SHP77 treated with DMSO at 0.1 percent for 48 hours (cell line): ENCODE measurements around the gene SMIM33.
"Not testable (repeated sequence)": the region's sequence is repeated elsewhere in the genome, so short reads cannot be mapped to it uniquely, and the experiment has no call there.

ENCODE experiments used
- DNase-seq: peaks from one replicate; lab custom pipeline; 2025; lab: John Stamatoyannopoulos, UW

Gene SMIM33

DNA sequence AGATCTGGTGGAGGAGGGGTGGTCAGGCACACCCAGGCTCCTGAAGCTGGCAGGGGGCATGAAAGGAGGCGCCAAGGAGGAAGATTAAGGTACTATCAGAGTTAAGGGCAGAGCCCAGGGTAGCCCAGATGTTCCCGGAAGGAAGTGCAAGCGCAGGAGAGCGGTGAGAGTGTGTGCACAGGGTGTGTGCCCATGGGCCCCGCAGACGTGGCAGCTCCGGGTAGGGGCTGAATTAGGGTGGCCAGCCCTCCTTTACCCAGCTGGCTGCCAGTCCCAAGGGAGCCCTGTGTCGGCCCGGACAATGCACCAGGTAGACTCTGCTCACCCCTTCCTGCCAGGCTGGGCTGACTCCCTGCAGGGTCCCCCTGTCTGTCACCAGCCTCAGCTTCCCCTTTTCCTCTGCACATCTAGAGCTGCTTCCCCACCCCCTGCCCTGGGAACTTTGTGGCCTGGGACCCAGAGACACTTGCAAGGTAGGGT, at the start of gene SMIM33:
Gene SMIM33 (plus strand): TSS at position 184 of the 480 bp plus-strand sequence. CDS start 118 bp downstream, at position 302.
- no peak for DNase-seq

- peak; percentile 63 for DNase-seq
Measured at GRCh38 chr5:139422307-139422893, 48.4 kb upstream of the SMIM33 start.

GRCh38 chr5:139425497-139425896, 45.3 kb upstream of the SMIM33 start:
- DNase-seq = no peak

DNA sequence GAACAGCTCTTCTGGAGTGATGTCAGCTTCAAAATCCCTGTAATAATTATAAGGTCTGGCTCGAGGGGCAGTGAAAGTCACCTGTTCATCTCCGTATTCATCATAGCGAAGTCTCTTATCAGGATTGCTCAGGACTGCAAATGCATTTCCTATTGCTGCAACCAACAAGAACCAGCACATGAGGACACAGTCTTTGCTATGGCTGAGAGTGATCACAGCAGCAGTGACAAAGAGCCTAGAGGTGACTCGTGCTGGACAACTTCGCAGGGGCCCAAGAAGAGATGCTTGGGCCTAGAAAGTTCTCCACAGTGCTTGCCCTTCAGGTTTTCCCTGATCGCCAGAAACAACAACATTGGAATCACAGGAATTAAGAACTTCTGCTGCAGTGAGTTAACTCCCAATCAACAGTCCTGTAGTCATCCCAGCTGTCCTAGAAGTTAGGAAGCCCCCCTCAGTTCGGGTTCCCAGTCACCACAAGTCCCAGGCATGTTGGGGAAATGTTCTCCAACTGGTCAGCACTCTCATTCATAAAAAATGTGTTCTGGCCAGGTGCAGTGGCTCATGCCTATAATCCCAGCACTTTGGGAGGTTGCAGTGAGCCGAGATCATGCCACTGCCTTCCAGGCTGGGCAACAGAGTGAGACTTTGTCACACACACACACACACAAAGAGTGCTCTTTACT, 44.5 kb upstream of the SMIM33 start:
- no peak for DNase-seq

DNA sequence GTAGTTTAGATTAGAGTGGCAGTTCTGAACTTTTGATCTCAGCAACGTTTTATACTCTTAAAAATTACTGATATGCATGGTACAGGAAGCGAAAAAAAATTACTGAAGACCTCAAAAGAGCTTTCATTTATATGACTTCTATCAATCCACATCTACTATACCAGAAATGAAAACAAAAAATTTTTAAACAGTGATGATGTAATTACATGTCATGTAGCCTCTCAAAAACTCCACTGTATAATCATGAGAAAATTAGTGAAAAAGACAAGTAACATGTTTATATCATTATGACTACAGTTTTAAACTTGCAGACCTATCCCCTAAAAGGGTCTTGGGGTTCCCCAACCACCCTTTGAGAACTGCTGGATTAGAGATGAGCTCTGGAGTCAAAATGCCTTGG, 40.8 kb upstream of the SMIM33 start:
- no peak for DNase-seq

DNA sequence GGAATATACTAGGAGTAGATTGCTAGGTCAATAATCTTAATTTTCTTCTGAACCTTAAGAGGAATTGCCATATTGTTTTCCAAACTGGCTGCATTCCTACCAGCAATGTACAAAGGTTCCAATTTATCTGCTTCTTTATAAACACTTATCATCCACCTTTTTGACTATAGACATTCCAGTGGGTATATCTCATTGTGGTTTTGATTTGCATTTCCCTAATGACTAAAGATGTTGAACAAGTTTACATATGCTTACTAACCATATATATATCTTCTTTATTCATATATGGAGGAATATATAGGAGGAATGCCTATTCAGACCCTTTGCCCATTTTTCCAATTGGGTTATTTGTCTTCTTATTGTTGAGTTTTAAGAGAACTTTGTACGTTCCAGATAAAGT, 39.1 kb upstream of the SMIM33 start:
- DNase-seq = no peak

- no peak for DNase-seq
Measured at GRCh38 chr5:139435676-139436075, 35.1 kb upstream of the SMIM33 start.

- no peak for DNase-seq
Measured at GRCh38 chr5:139438707-139439012, 32.1 kb upstream of the SMIM33 start.

DNA sequence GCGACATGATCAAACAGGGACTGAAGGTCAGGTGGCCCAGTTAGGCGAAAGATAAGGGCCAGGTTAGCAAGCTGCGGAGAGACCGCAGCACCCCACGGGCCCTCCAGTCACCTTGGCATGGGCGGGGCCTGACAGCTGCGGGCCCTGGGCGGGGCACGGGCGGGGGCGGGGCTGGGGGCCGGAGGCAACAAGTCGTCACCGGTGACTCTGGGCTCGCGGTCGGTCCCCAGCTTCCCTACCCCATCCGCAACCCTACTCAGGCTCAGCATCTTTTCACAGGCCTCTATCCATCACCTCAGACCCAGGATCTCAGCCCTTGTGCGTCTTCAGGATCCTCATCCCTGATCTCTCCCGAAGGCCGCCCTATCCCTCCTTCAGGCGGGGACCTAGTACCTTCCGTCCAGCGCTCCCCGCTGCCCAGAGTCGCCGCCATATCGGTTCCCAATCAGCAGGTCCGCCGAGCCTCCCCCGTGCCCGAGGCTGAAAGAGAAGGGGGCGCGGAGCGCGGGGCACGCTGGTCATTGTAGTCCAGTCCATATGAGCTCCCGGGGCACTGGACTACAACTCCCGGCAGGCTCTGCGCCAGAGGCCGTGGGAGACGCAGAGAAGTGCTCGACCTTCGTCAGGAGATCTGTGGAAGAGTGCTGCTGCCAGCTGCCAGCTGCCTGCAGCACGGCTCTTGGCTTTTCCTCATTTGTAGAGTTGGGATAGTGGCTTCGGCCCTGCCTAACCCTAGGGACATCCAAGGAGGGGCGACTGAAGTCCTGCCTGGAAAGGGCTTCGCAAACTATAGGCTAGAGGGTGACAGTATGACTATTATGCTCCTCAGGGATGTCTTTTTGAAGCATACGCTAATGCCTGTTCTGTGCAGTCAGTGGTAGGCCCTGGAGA, 31.5 kb upstream of the SMIM33 start, which contains the start of gene DNAJC18:
Gene DNAJC18 (minus strand): TSS at position 513 of the 891 bp plus-strand sequence. CDS start 80 bp downstream, at position 433.
- DNase-seq = peak; percentile 96

GRCh38 chr5:139440416-139440815, 30.4 kb upstream of the SMIM33 start:
- not testable (repeated sequence) for DNase-seq

GRCh38 chr5:139443831-139444453, 26.9 kb upstream of the SMIM33 start:
- DNase-seq = no peak

GRCh38 chr5:139445325-139446170, 25.3 kb upstream of the SMIM33 start:
- DNase-seq = no peak

GRCh38 chr5:139446956-139447779, 23.6 kb upstream of the SMIM33 start:
- DNase-seq = no peak

- DNase-seq = no peak
Measured at GRCh38 chr5:139451176-139451575, 19.6 kb upstream of the SMIM33 start.

GRCh38 chr5:139451878-139452660, 18.7 kb upstream of the SMIM33 start:
- DNase-seq = no peak

- DNase-seq = no peak
Measured at GRCh38 chr5:139453683-139454567, 16.9 kb upstream of the SMIM33 start.

- DNase-seq = no peak
Measured at GRCh38 chr5:139454568-139455290, 16.1 kb upstream of the SMIM33 start.

DNA sequence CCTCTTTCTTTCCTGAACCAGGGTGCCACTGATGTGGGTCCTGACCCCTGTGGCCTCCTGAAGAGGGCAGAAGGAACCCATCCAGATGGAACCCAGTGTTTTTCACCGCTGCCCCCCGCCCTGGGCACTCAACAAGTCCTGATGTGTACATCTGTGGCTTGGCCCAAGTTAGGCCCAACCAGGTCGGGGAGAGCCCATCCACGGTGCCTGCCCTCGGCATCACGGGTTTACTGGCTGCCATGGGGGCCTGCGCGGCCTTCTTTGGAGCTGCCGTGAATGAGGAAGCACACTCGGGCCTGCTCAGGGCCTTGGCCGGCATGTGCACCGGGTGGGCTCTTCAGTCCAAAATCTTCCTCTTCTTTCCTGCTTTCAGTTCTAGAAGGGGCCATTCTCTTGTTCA, 14.0 kb upstream of the SMIM33 start:
- no peak for DNase-seq
